ENCODE measurements around the gene SPCS3. TPM values are rescaled to one million over a fixed set of nuclear protein-coding genes. Genes with fewer than 3 reads are reported as not detected.
"Not testable (repeated sequence)": the region's sequence is repeated elsewhere in the genome, so short reads cannot be mapped to it uniquely, and the experiment has no call there.

The SPCS3 gene
- total and polyA plus RNA-seq, 2 experiments from 2014 or later: 62.5 to 79.9 TPM

DNA sequence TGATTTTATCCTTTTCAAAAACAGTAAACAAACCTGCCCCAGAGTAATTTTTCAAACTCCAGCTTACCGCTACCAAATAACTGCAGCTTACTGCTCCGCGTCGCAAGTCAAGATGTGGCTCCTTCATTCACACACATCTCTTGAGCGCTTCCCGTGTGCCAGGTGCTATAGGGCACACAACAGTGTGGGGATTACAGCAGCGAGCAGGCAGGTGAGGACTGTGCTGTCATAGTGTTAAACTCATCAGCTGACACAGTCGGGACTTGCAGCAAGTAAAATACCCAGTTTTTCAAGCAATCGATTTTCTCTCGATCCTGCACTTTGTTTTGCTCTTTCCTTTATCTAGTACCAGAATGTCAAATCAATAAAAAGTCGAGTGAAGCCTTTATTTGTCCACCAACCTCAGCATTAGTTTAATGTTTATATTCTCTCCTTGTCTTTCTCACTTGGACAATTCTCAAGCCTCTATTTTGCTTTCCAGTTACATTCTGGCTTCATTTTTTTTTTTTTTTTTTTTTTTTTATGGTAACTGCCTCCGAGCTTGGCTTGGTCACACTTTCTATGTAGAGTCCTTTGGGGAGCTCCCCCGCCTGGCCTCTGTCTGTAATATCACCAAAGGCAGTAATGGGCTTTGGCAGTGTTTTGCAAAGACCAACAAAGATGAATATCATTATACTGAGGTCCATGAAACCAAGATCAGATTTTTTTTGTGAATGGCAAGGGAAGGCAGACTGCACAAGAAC lies 42.4 kb upstream of the SPCS3 start:
- Histone ChIP-seq H3K4me2 (no peak overlapping the region), H3K79me2 (replicated peaks; ENCODE audit: insufficient read depth) (no peaks in the 10 kb centered on the region), H3F3A (replicated peaks; ENCODE audit: low read depth) (no peaks in the 10 kb centered on the region), H3K27ac (ENCODE audit: low read depth) (no peak overlapping the region), H3K4me3 (no peak overlapping the region), H2AFZ (peak overlapping the region; percentile 88), H3K4me1 (ENCODE audit: insufficient read depth) (no peaks in the 10 kb centered on the region), H3K36me3 (ENCODE audit: insufficient read depth) (no peaks in the 10 kb centered on the region), H4K20me1 (replicated peaks; ENCODE audit: insufficient read depth) (no peaks in the 10 kb centered on the region), H3K9me2 (ENCODE audit: insufficient read depth) (no peaks in the 10 kb centered on the region), H3K27me3 (ENCODE audit: insufficient read depth) (no peaks in the 10 kb centered on the region)
- Mint-ChIP-seq H3K27ac (no peak overlapping the region), H3K4me1 (peaks cover 7% of the 10 kb centered on the region), H3K27me3 (ENCODE audit: insufficient read depth, low read depth, poor library complexity) (no peaks in the 10 kb centered on the region), H3K4me3 (no peak overlapping the region), H3K36me3 (ENCODE audit: low read depth) (no peaks in the 10 kb centered on the region), H3K9me3 (no peaks in the 10 kb centered on the region)
- DNase-seq (ENCODE audit: low spot score) (peak; percentile 75), ATAC-seq (peak; percentile 98)
- no peak for TF ChIP-seq ZNF114 (CRISPR knock-in tag; IDR thresholded peaks at IDR 0.05)
- TF ChIP-seq, protein P1, sequence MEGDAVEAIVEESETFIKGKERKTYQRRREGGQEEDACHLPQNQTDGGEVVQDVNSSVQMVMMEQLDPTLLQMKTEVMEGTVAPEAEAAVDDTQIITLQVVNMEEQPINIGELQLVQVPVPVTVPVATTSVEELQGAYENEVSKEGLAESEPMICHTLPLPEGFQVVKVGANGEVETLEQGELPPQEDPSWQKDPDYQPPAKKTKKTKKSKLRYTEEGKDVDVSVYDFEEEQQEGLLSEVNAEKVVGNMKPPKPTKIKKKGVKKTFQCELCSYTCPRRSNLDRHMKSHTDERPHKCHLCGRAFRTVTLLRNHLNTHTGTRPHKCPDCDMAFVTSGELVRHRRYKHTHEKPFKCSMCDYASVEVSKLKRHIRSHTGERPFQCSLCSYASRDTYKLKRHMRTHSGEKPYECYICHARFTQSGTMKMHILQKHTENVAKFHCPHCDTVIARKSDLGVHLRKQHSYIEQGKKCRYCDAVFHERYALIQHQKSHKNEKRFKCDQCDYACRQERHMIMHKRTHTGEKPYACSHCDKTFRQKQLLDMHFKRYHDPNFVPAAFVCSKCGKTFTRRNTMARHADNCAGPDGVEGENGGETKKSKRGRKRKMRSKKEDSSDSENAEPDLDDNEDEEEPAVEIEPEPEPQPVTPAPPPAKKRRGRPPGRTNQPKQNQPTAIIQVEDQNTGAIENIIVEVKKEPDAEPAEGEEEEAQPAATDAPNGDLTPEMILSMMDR (conservative IDR thresholded peaks at IDR 0.05; ENCODE audit: low read depth in 2 of 2): peak; percentile 59

DNA sequence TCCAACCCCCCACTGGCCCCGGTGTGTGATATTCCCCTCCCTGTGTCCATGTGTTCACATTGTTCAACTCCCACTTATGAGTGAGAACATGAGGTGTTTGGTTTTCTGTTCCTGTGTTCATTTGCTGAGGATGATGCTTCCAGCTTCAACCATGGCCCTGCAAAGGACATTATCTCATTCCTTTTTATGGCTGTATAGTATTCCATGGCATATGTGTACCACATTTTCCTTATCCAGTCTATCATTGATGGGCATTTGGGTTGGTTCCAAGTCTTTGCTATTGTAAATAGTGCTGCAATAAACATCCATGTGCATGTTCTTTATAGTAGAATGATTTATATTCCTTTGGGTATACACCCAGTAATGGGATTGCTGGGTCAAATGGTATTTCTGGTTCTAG lies 40.2 kb upstream of the SPCS3 start:
- not testable (repeated sequence) for ATAC-seq; H3K9me2 ChIP-seq (ENCODE audit: insufficient read depth); H2AFZ ChIP-seq; H3K4me3 ChIP-seq; H3K4me3 Mint-ChIP-seq; H3K27ac Mint-ChIP-seq; H3K27ac ChIP-seq (ENCODE audit: low read depth); H3K36me3 ChIP-seq (ENCODE audit: insufficient read depth); H3K36me3 Mint-ChIP-seq (ENCODE audit: low read depth); H3K79me2 ChIP-seq (replicated peaks; ENCODE audit: insufficient read depth); H3K27me3 Mint-ChIP-seq (ENCODE audit: insufficient read depth, low read depth, poor library complexity); H3F3A ChIP-seq (replicated peaks; ENCODE audit: low read depth); H3K4me1 Mint-ChIP-seq; H3K27me3 ChIP-seq (ENCODE audit: insufficient read depth); H4K20me1 ChIP-seq (replicated peaks; ENCODE audit: insufficient read depth); DNase-seq (ENCODE audit: low spot score); H3K9me3 Mint-ChIP-seq; H3K4me2 ChIP-seq; H3K4me1 ChIP-seq (ENCODE audit: insufficient read depth)

GRCh38 chr4:176286728-176287127 lies 33.0 kb upstream of the SPCS3 start:
- H3K4me1 ChIP-seq (ENCODE audit: insufficient read depth): no peaks in the 10 kb centered on the region
- H3K9me2 ChIP-seq (ENCODE audit: insufficient read depth): no peaks in the 10 kb centered on the region
- no peaks in the 10 kb centered on the region for H3K36me3 ChIP-seq (ENCODE audit: insufficient read depth)
- ATAC-seq (no peak), DNase-seq (ENCODE audit: low spot score) (no peak)
- no peaks in the 10 kb centered on the region; the same call in 2 of the 3 replicates for H3K9me3 Mint-ChIP-seq
- no peaks in the 10 kb centered on the region for H3K36me3 Mint-ChIP-seq (ENCODE audit: low read depth)
- H3K27me3 Mint-ChIP-seq (ENCODE audit: insufficient read depth, low read depth, poor library complexity): no peaks in the 10 kb centered on the region
- peaks cover 5% of the 10 kb centered on the region; the same call in 2 of the 3 replicates for H3K4me1 Mint-ChIP-seq
- H4K20me1 ChIP-seq (replicated peaks; ENCODE audit: insufficient read depth): no peaks in the 10 kb centered on the region
- H3F3A ChIP-seq (replicated peaks; ENCODE audit: low read depth): no peaks in the 10 kb centered on the region
- H3K4me3 Mint-ChIP-seq: no peak overlapping the region
- no peaks in the 10 kb centered on the region for H3K79me2 ChIP-seq (replicated peaks; ENCODE audit: insufficient read depth)
- H3K4me2 ChIP-seq: no peak overlapping the region
- no peak overlapping the region for H3K27ac Mint-ChIP-seq
- H2AFZ ChIP-seq: no peak overlapping the region
- H3K4me3 ChIP-seq: no peak overlapping the region
- no peak overlapping the region for H3K27ac ChIP-seq (ENCODE audit: low read depth)
- H3K27me3 ChIP-seq (ENCODE audit: insufficient read depth): no peaks in the 10 kb centered on the region
- TF ChIP-seq ZNF462 (CRISPR knock-in tag; IDR thresholded peaks at IDR 0.05) (no peak), NANOG (IDR thresholded peaks at IDR 0.05; ENCODE audit: borderline replicate concordance) (no peak), POLR2AphosphoS5 (IDR thresholded peaks at IDR 0.05; ENCODE audit: low read depth) (no peak), ZNF331 (CRISPR knock-in tag; IDR thresholded peaks at IDR 0.05; ENCODE audit: low read depth) (no peak), STAT1 (IDR thresholded peaks at IDR 0.05; ENCODE audit: unreplicated experiment) (no peak), EZH2 (IDR thresholded peaks at IDR 0.05; ENCODE audit: low read depth, unreplicated experiment) (no peak), JUNB (IDR thresholded peaks at IDR 0.05; ENCODE audit: unreplicated experiment) (no peak)

Data from GM23338 (cell line).